Prostate gland (tissue), 2 donors: ENCODE results near the gene PDGFRB. TPM values are rescaled to one million over a fixed set of nuclear protein-coding genes. Genes with fewer than 3 reads are reported as not detected.

Experiments
- DNase-seq: peaks from one replicate; pipeline ENCODE4 v3.0.0-alpha.2; 2019; ENCODE audit warnings: low spot score
- H3K27ac ChIP-seq, 2 donors: fragments of 200-600 bp; sonication (generic); 2 replicates each; pipeline ENCODE4 v1.5.1; 2017 to 2019
- H3K27me3 ChIP-seq: fragments of 200-600 bp; sonication (generic); replicated peaks from 2 replicates; pipeline ENCODE4 v1.5.1; 2019; ENCODE audit not compliant: insufficient read depth
- H3K36me3 ChIP-seq, 2 donors: fragments of 200-600 bp; sonication (generic); 1 replicate in 1 of 2; 2 replicates in 1 of 2; pipeline versions ENCODE4 v1.5.1 to v1.8.1; 2017 to 2019
- H3K4me1 ChIP-seq: fragments of 200-600 bp; sonication (generic); replicated peaks from 2 replicates; pipeline ENCODE4 v1.5.1; 2019
- H3K4me3 ChIP-seq, 2 donors: fragments of 200-600 bp; sonication (generic); 2 replicates each; pipeline ENCODE4 v1.5.1; 2017 to 2019
- H3K9me3 ChIP-seq: fragments of 200-600 bp; sonication (generic); 2 replicates; pipeline ENCODE4 v1.5.1; 2017
- POLR2A ChIP-seq: fragments of 450-650 bp; IDR thresholded peaks from one replicate; pipeline ENCODE4 v1.6.1; 2016; ENCODE audit warnings: antibody characterized with exemption, mild to moderate bottlenecking
- POLR2AphosphoS5 ChIP-seq: sonication (generic); formaldehyde crosslinking; IDR thresholded peaks from one replicate; pipeline ENCODE4 v1.6.1; 2017; ENCODE audit warnings: antibody characterized with exemption
- WGBS: methylation state at CpG from one replicate; pipeline ENCODE4 v1.1.5; 2018; 5-methylcytosine and 5-hydroxymethylcytosine counted together
- intact Hi-C: fragments of 100-400 bp; cut with DNase I; formaldehyde crosslinking; loops from one replicate; pipeline ENCODE4 v1.14.2; 2022
- total RNA-seq, 2 donors: library from RNA; depleted of rRNA; stranded (reverse); fragments of >200 nt; gene quantifications; one replicate each; pipeline ENCODE4 v1.1.0, GENCODE V29; 2016
- TF ChIP-seq, protein P1 (sequence below), 4 experiments: fragments of 200-600 bp in 2 of 4; fragments of 450-650 bp in 2 of 4; sonication (generic) in 2 of 4; IDR thresholded peaks; 1 replicate in 3 of 4; 2 replicates in 1 of 4; pipeline ENCODE4 v1.5.1; 2016 to 2019; ENCODE audit warnings: antibody characterized with exemption in 4 of 4, mild to moderate bottlenecking in 2 of 4, moderate library complexity in 2 of 4

The PDGFRB gene
- total RNA-seq, 2 donors from 2014 or later, result 14.5 to 161 TPM

GRCh38 chr5:150073086-150073625 lies 82.5 kb downstream of the PDGFRB start:
- no peaks in the 10 kb centered on the region for H3K27me3 ChIP-seq
- TF ChIP-seq, protein P1, sequence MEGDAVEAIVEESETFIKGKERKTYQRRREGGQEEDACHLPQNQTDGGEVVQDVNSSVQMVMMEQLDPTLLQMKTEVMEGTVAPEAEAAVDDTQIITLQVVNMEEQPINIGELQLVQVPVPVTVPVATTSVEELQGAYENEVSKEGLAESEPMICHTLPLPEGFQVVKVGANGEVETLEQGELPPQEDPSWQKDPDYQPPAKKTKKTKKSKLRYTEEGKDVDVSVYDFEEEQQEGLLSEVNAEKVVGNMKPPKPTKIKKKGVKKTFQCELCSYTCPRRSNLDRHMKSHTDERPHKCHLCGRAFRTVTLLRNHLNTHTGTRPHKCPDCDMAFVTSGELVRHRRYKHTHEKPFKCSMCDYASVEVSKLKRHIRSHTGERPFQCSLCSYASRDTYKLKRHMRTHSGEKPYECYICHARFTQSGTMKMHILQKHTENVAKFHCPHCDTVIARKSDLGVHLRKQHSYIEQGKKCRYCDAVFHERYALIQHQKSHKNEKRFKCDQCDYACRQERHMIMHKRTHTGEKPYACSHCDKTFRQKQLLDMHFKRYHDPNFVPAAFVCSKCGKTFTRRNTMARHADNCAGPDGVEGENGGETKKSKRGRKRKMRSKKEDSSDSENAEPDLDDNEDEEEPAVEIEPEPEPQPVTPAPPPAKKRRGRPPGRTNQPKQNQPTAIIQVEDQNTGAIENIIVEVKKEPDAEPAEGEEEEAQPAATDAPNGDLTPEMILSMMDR (IDR thresholded peaks at IDR 0.05), result no peak
- TF ChIP-seq POLR2A (no peak), POLR2AphosphoS5 (no peak)
- no peaks in the 10 kb centered on the region for H3K9me3 ChIP-seq
- DNase-seq, result no peak
- no peak overlapping the region for H3K27ac ChIP-seq
- WGBS, result 88% methylated on average over 5 of the region's 5 CpGs
- intact Hi-C loops, result no loop called here
- H3K4me1 ChIP-seq, result no peaks in the 10 kb centered on the region
- H3K36me3 ChIP-seq, result no peaks in the 10 kb centered on the region
- no peak overlapping the region for H3K4me3 ChIP-seq

GRCh38 chr5:150070821-150071220 lies 84.8 kb downstream of the PDGFRB start:
- 81% methylated on average over 3 of the region's 3 CpGs for WGBS
- Histone ChIP-seq H3K27ac (no peak overlapping the region), H3K4me3 (no peak overlapping the region), H3K27me3 (no peaks in the 10 kb centered on the region), H3K36me3 (no peaks in the 10 kb centered on the region), H3K4me1 (no peaks in the 10 kb centered on the region), H3K9me3 (no peaks in the 10 kb centered on the region)
- TF ChIP-seq POLR2A (no peak), POLR2AphosphoS5 (no peak)
- TF ChIP-seq, protein P1 (IDR thresholded peaks at IDR 0.05), result no peak
- intact Hi-C loops, result no loop called here
- no peak for DNase-seq

GRCh38 chr5:150069672-150070627 lies 85.7 kb downstream of the PDGFRB start:
- no peaks in the 10 kb centered on the region for H3K36me3 ChIP-seq
- TF ChIP-seq POLR2AphosphoS5 (no peak), POLR2A (no peak)
- TF ChIP-seq, protein P1 (IDR thresholded peaks at IDR 0.05), result no peak
- intact Hi-C loops, result no loop called here
- H3K9me3 ChIP-seq, result no peaks in the 10 kb centered on the region
- no peaks in the 10 kb centered on the region for H3K27me3 ChIP-seq
- H3K4me3 ChIP-seq, result no peak overlapping the region
- no peak for DNase-seq
- H3K4me1 ChIP-seq, result no peaks in the 10 kb centered on the region
- 92% methylated on average over 18 of the region's 25 CpGs for whole genome bisulfite sequencing
- H3K27ac ChIP-seq, result no peak overlapping the region

GRCh38 chr5:150068961-150069645 lies 86.5 kb downstream of the PDGFRB start:
- Histone ChIP-seq H3K4me3 (no peak overlapping the region), H3K27me3 (no peaks in the 10 kb centered on the region), H3K9me3 (no peaks in the 10 kb centered on the region), H3K36me3 (no peaks in the 10 kb centered on the region), H3K27ac (no peak overlapping the region), H3K4me1 (no peaks in the 10 kb centered on the region)
- intact Hi-C loops, result no loop called here
- WGBS, result 88% methylated on average over 12 of the region's 12 CpGs
- DNase-seq, result no peak
- TF ChIP-seq, protein P1 (IDR thresholded peaks at IDR 0.05), result no peak
- TF ChIP-seq POLR2AphosphoS5 (no peak), POLR2A (no peak)
